Ureter (tissue), 1 donor: ENCODE data around the gene MRPL20. TPM values are rescaled to one million over a fixed set of nuclear protein-coding genes. Genes with fewer than 3 reads are reported as not detected.

Source experiments
- total RNA-seq: library from RNA; stranded (reverse); gene quantifications from one replicate; pipeline ENCODE4 v1.2.4, GENCODE V29; 2023
- donor health status: DM: yes; HTN: yes; CAD: no.

Gene MRPL20
- total RNA-seq, 1 donor from 2014 or later = 145 TPM

Other genes starting within 250 kb of the MRPL20 start
- gene TTLL10, start 233.4 kb downstream of the MRPL20 start, total RNA-seq = 2.3 TPM
- gene TNFRSF18, start 200.7 kb downstream of the MRPL20 start, total RNA-seq = 3.3 TPM
- 2.0 TPM for gene TNFRSF4, start 193.1 kb downstream of the MRPL20 start, total RNA-seq
- gene SDF4, start 175.3 kb downstream of the MRPL20 start, total RNA-seq = 134 TPM
- gene B3GALT6, start 175.1 kb downstream of the MRPL20 start, total RNA-seq = 14.8 TPM
- 3.4 TPM for gene C1QTNF12, start 160.6 kb downstream of the MRPL20 start, total RNA-seq
- 59.8 TPM for gene UBE2J2, start 133.4 kb downstream of the MRPL20 start, total RNA-seq
- gene SCNN1D, start 126.9 kb downstream of the MRPL20 start, total RNA-seq = 6.6 TPM
- gene ACAP3, start 99.4 kb downstream of the MRPL20 start, total RNA-seq = 77.6 TPM
- gene PUSL1, start 98.7 kb downstream of the MRPL20 start, total RNA-seq = 29.0 TPM
- 132 TPM for gene INTS11, start 82.6 kb downstream of the MRPL20 start, total RNA-seq
- gene CPTP, start 82.5 kb downstream of the MRPL20 start, total RNA-seq = 21.4 TPM
- 0.42 TPM for gene TAS1R3, start 76.0 kb downstream of the MRPL20 start, total RNA-seq
- 52.8 TPM for gene DVL1, start 57.9 kb downstream of the MRPL20 start, total RNA-seq
- 41.9 TPM for gene MXRA8, start 48.7 kb downstream of the MRPL20 start, total RNA-seq
- 102 TPM for gene AURKAIP1, start 32.1 kb downstream of the MRPL20 start, total RNA-seq
- 259 TPM for gene CCNL2, start 8.0 kb downstream of the MRPL20 start, total RNA-seq
- 40.9 TPM for gene ANKRD65, start 14.0 kb upstream of the MRPL20 start, total RNA-seq
- gene VWA1, start 28.4 kb upstream of the MRPL20 start, total RNA-seq = 83.3 TPM
- 8.0 TPM for gene ATAD3C, start 42.4 kb upstream of the MRPL20 start, total RNA-seq
- 42.6 TPM for gene ATAD3B, start 64.5 kb upstream of the MRPL20 start, total RNA-seq
- 26.3 TPM for gene ATAD3A, start 104.9 kb upstream of the MRPL20 start, total RNA-seq
- 2.9 TPM for gene TMEM240, start 133.3 kb upstream of the MRPL20 start, total RNA-seq
- gene SSU72, start 167.6 kb upstream of the MRPL20 start, total RNA-seq = 116 TPM
- gene FNDC10, start 192.8 kb upstream of the MRPL20 start, total RNA-seq = 4.1 TPM
- gene MIB2, start 208.2 kb upstream of the MRPL20 start, total RNA-seq = 64.5 TPM
- 16.6 TPM for gene MMP23B, start 224.9 kb upstream of the MRPL20 start, total RNA-seq